ENCODE data around the gene GCGR. TPM values are rescaled to one million over a fixed set of nuclear protein-coding genes. Genes with fewer than 3 reads are reported as not detected.

Gene GCGR
- total and polyA plus RNA-seq, 2 experiments from 2014 or later, result 0.17 to 0.23 TPM

DNA sequence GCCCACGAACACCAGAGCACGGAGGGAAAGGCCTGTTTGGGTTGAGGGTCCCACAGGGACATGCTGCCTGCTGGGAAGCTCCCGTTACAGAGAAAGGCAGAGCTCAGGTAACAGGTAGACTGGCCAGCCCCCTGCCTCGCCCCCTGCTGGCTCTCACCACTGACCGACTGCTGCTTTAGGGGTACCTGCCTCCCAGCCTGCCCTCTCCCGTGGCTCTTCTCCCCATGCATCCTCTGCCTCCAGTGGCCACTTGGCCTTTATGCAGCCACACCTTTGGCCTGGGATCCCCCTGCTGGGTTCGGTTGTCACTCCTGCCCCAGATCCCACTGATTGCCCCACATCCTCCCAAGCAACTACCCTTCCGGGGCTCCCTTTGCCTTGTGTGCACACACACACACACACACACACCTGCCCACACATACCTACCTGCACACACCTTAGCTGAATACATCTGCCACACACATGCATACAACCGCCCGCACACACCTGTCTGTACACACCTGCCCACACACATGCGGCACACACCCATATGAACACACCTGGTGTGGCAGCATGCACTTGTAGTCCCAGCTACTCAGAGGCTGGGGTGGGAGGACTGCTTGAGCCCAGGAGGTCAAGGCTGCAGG is 22.0 kb downstream of the GCGR start:
- H3K27me3 ChIP-seq (ENCODE audit: insufficient read depth), result no peaks in the 10 kb centered on the region

DNA sequence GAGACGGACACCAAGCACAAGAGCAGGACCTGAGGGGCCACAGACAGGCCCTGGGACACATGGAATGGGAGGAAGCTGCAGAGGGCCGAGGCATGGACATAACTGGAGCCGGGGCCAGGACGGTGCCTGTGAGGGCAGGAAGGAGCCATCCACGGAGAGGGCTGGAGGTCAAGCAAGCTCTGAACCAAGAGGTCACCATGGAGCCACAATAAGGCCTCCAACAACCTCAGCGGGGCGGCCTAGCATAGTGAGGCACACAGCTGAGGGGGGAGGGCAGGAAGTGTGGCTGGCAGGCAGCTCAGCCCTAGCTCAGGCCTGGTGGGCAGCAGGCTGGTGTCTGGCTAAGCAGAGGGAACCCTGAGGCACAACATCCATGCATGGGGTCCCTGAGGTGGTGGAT is 24.7 kb downstream of the GCGR start:
- Histone ChIP-seq H3K4me3 (no peak overlapping the region), H3K9me2 (ENCODE audit: insufficient read depth) (no peaks in the 10 kb centered on the region), H3K27me3 (ENCODE audit: insufficient read depth) (no peaks in the 10 kb centered on the region), H3K4me2 (no peak overlapping the region), H3K36me3 (ENCODE audit: insufficient read depth) (no peaks in the 10 kb centered on the region), H3K27ac (ENCODE audit: low read depth) (no peak overlapping the region), H3F3A (replicated peaks; ENCODE audit: low read depth) (peaks cover 15% of the 10 kb centered on the region; the same call in 1 of the 2 replicates), H2AFZ (no peak overlapping the region), H3K4me1 (ENCODE audit: insufficient read depth) (peaks cover 4% of the 10 kb centered on the region), H4K20me1 (replicated peaks; ENCODE audit: insufficient read depth) (no peaks in the 10 kb centered on the region; the same call in 1 of the 2 replicates), H3K79me2 (replicated peaks; ENCODE audit: insufficient read depth) (peaks cover 6% of the 10 kb centered on the region)
- Mint-ChIP-seq H3K9me3 (no peaks in the 10 kb centered on the region), H3K27me3 (ENCODE audit: insufficient read depth, low read depth, poor library complexity) (peaks cover 9% of the 10 kb centered on the region), H3K27ac (no peak overlapping the region), H3K4me1 (peaks cover 25% of the 10 kb centered on the region), H3K36me3 (ENCODE audit: low read depth) (no peaks in the 10 kb centered on the region; the same call in 2 of the 3 replicates), H3K4me3 (no peak overlapping the region)
- DNase-seq (ENCODE audit: low spot score), result no peak
- ATAC-seq, result no peak
- TF ChIP-seq EZH2 (IDR thresholded peaks at IDR 0.05; ENCODE audit: low read depth, unreplicated experiment) (no peak), EZH2phosphoT487 (IDR thresholded peaks at IDR 0.05; ENCODE audit: unreplicated experiment) (no peak), NANOG (IDR thresholded peaks at IDR 0.05; ENCODE audit: borderline replicate concordance) (no peak), ZNF331 (CRISPR knock-in tag; IDR thresholded peaks at IDR 0.05; ENCODE audit: low read depth) (no peak), ZNF114 (CRISPR knock-in tag; IDR thresholded peaks at IDR 0.05) (no peak), POLR2AphosphoS5 (IDR thresholded peaks at IDR 0.05; ENCODE audit: low read depth) (no peak)
- TF ChIP-seq, protein P1, sequence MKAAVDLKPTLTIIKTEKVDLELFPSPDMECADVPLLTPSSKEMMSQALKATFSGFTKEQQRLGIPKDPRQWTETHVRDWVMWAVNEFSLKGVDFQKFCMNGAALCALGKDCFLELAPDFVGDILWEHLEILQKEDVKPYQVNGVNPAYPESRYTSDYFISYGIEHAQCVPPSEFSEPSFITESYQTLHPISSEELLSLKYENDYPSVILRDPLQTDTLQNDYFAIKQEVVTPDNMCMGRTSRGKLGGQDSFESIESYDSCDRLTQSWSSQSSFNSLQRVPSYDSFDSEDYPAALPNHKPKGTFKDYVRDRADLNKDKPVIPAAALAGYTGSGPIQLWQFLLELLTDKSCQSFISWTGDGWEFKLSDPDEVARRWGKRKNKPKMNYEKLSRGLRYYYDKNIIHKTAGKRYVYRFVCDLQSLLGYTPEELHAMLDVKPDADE (IDR thresholded peaks at IDR 0.05), result no peak
- TF ChIP-seq, protein P2, sequence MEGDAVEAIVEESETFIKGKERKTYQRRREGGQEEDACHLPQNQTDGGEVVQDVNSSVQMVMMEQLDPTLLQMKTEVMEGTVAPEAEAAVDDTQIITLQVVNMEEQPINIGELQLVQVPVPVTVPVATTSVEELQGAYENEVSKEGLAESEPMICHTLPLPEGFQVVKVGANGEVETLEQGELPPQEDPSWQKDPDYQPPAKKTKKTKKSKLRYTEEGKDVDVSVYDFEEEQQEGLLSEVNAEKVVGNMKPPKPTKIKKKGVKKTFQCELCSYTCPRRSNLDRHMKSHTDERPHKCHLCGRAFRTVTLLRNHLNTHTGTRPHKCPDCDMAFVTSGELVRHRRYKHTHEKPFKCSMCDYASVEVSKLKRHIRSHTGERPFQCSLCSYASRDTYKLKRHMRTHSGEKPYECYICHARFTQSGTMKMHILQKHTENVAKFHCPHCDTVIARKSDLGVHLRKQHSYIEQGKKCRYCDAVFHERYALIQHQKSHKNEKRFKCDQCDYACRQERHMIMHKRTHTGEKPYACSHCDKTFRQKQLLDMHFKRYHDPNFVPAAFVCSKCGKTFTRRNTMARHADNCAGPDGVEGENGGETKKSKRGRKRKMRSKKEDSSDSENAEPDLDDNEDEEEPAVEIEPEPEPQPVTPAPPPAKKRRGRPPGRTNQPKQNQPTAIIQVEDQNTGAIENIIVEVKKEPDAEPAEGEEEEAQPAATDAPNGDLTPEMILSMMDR (conservative IDR thresholded peaks at IDR 0.05; ENCODE audit: low read depth in 2 of 2), result no peak

More for the DNA sequence above, 22.0 kb downstream of the GCGR start:
- peaks cover 8% of the 10 kb centered on the region for H3K27me3 Mint-ChIP-seq (ENCODE audit: insufficient read depth, low read depth, poor library complexity)
- Histone ChIP-seq H3F3A (replicated peaks; ENCODE audit: low read depth) (0 out of 2 replicates have a peak, but pooled peaks cover 5% of the 10 kb centered on the region), H3K9me2 (ENCODE audit: insufficient read depth) (no peaks in the 10 kb centered on the region), H4K20me1 (replicated peaks; ENCODE audit: insufficient read depth) (no peaks in the 10 kb centered on the region; the same call in 1 of the 2 replicates), H3K4me1 (ENCODE audit: insufficient read depth) (no peaks in the 10 kb centered on the region; the same call in 1 of the 2 replicates), H3K4me2 (no peak overlapping the region), H3K27ac (ENCODE audit: low read depth) (no peak overlapping the region), H3K79me2 (replicated peaks; ENCODE audit: insufficient read depth) (no peaks in the 10 kb centered on the region; the same call in 1 of the 2 replicates), H2AFZ (no peak overlapping the region), H3K4me3 (no peak overlapping the region), H3K36me3 (ENCODE audit: insufficient read depth) (no peaks in the 10 kb centered on the region)
- no peaks in the 10 kb centered on the region; the same call in 2 of the 3 replicates for H3K36me3 Mint-ChIP-seq (ENCODE audit: low read depth)
- peaks cover 17% of the 10 kb centered on the region for H3K4me1 Mint-ChIP-seq
- H3K27ac Mint-ChIP-seq, result peak overlapping the region; percentile 8
- no peak overlapping the region; the same call in 2 of the 3 replicates for H3K4me3 Mint-ChIP-seq
- TF ChIP-seq, protein P2 (conservative IDR thresholded peaks at IDR 0.05; ENCODE audit: low read depth in 2 of 2), result peak; percentile 33 to 49
- TF ChIP-seq, protein P3, sequence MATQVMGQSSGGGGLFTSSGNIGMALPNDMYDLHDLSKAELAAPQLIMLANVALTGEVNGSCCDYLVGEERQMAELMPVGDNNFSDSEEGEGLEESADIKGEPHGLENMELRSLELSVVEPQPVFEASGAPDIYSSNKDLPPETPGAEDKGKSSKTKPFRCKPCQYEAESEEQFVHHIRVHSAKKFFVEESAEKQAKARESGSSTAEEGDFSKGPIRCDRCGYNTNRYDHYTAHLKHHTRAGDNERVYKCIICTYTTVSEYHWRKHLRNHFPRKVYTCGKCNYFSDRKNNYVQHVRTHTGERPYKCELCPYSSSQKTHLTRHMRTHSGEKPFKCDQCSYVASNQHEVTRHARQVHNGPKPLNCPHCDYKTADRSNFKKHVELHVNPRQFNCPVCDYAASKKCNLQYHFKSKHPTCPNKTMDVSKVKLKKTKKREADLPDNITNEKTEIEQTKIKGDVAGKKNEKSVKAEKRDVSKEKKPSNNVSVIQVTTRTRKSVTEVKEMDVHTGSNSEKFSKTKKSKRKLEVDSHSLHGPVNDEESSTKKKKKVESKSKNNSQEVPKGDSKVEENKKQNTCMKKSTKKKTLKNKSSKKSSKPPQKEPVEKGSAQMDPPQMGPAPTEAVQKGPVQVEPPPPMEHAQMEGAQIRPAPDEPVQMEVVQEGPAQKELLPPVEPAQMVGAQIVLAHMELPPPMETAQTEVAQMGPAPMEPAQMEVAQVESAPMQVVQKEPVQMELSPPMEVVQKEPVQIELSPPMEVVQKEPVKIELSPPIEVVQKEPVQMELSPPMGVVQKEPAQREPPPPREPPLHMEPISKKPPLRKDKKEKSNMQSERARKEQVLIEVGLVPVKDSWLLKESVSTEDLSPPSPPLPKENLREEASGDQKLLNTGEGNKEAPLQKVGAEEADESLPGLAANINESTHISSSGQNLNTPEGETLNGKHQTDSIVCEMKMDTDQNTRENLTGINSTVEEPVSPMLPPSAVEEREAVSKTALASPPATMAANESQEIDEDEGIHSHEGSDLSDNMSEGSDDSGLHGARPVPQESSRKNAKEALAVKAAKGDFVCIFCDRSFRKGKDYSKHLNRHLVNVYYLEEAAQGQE (IDR thresholded peaks at IDR 0.05; ENCODE audit: unreplicated experiment), result no peak
- H3K9me3 Mint-ChIP-seq, result no peaks in the 10 kb centered on the region
- ATAC-seq, result peak; percentile 65
- peak; percentile 69 for DNase-seq (ENCODE audit: low spot score)

Measured in GM23338 (cell line).